Measurements from ENCODE around the gene RPL23. TPM values are rescaled to one million over a fixed set of nuclear protein-coding genes. Genes with fewer than 3 reads are reported as not detected.

Gene RPL23
- polyA plus RNA-seq, 1 experiment, result 1,440 TPM

DNA sequence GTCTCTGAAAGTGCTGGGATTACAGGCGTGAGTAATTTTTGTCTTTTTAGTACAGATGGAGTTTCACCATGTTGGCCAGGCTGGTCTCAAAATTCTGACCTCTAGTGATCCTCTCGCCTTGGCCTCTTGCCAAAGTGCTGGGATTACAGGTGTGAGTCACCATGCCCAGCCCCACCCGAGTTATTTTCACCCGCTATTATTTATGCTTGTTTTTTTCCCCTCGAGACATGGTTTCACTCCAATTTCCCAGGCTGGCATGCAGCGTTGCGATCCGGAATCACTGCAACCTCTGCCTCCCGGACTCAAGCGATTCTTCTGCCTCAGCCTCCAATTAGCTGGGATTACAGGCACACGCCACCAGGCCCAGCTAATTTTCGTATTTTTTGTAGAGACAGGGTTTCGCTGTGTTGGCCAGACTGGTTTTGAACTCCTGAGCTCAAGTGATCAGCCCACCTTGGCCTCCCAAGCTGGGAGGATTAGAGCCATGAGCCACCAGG lies 9.2 kb downstream of the RPL23 start:
- Histone ChIP-seq H3K4me3 (ENCODE audit: low read depth, low read length) (no peak overlapping the region), H3K27me3 (ENCODE audit: control insufficient read depth, insufficient read depth, low read length) (no peaks in the 10 kb centered on the region), H3K36me3 (ENCODE audit: control insufficient read depth, insufficient read depth, low read length) (peaks cover 4% of the 10 kb centered on the region)
- POLR2A ChIA-PET, result interaction anchor here (0.6 kb wide), 1 partner anchor 320 kb away, joined by 3 read pairs; no protein-coding TSS in a partner anchor
- no peak for DNase-seq (ENCODE audit: low read depth)
- TF ChIP-seq, protein P1, sequence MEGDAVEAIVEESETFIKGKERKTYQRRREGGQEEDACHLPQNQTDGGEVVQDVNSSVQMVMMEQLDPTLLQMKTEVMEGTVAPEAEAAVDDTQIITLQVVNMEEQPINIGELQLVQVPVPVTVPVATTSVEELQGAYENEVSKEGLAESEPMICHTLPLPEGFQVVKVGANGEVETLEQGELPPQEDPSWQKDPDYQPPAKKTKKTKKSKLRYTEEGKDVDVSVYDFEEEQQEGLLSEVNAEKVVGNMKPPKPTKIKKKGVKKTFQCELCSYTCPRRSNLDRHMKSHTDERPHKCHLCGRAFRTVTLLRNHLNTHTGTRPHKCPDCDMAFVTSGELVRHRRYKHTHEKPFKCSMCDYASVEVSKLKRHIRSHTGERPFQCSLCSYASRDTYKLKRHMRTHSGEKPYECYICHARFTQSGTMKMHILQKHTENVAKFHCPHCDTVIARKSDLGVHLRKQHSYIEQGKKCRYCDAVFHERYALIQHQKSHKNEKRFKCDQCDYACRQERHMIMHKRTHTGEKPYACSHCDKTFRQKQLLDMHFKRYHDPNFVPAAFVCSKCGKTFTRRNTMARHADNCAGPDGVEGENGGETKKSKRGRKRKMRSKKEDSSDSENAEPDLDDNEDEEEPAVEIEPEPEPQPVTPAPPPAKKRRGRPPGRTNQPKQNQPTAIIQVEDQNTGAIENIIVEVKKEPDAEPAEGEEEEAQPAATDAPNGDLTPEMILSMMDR (IDR thresholded peaks at IDR 0.05; ENCODE audit: insufficient read depth, low read depth, low read length), result no peak
- CTCF ChIA-PET, result no interaction called here

DNA sequence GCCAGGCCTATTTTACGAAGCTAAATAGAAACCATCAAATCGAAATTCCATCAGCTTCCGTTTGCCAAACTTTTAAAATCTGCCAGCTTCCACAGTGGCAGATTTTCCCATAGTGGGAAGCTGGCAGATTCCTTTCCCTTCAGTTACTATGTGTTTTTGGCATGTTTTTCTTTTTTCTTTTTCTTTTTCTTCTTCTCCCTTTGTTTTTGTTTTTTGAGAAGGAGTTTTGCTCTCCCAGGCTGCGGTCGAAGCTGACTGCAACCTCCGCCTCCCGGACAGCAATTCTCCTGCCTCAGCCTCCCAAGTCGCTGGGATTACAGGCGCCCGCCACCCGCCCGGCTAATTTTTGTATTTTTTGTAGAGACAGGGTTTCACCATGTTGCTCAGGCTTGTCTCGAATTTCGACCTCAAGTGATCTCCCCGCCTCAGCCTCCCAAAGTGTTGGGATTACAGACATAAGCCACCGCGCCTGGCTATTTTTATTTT lies 27.7 kb downstream of the RPL23 start:
- TF ChIP-seq, protein P1 (IDR thresholded peaks at IDR 0.05; ENCODE audit: insufficient read depth, low read depth, low read length), result no peak
- POLR2A ChIA-PET, result no interaction called here
- H3K4me3 ChIP-seq (ENCODE audit: low read depth, low read length), result peak overlapping the region; percentile 71
- DNase-seq (ENCODE audit: low read depth), result no peak
- CTCF ChIA-PET, result no interaction called here
- H3K36me3 ChIP-seq (ENCODE audit: control insufficient read depth, insufficient read depth, low read length), result peaks cover 3% of the 10 kb centered on the region
- H3K27me3 ChIP-seq (ENCODE audit: control insufficient read depth, insufficient read depth, low read length), result no peaks in the 10 kb centered on the region

DNA sequence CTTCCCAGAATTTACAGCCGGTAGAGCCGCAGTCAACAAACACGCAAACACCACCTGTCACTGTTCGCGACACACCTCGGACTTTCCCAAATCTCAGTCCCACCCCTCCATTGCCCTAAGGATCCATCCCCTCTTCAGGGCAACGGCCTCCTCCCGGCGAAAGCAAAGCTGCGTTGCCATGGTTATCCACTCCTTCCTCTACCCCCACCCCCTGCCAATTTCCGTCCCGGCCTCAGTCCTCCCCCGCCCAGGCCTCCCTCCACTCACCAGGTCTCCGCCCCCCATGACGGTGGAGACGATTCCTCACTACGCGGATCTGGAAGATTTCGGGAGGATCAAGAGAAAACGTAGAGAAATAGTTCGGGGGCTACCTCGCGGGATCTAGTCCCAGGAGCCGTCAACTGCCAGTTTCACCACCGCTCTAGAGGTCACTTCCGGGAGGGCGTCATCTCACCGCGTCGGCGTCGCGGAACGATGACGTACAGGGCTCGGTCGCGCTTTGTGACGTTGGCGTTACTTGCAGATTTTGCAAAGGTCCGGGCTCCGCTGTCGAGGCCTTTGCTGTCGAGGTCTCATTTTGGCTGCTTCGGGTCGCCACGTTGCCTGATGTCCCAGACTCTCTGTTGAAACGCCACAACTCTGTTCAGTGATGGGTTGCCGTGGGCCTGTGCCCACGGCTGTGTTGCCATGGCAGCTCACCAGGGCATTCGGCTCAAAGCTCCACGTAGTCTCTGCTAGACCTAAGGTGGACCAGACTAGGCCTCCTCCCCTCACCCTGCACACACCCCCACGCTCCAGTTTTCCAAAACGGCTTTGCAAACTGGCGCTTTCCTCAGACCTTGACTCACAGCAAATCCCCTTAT lies 28.4 kb downstream of the RPL23 start, which contains the start of gene CWC25:
CWC25 (minus strand) TSS at position 423 of the 863 bp plus-strand sequence; CDS start at position 285, 138 bp downstream.
- DNase-seq (ENCODE audit: low read depth), result peak; percentile 81
- no peaks in the 10 kb centered on the region for H3K27me3 ChIP-seq (ENCODE audit: control insufficient read depth, insufficient read depth, low read length)
- H3K4me3 ChIP-seq (ENCODE audit: low read depth, low read length), result peak within 1 kb of the TSS; percentile 71
- ChIA-PET POLR2A (interaction anchor here (0.5 kb wide), 1 partner anchor 238 kb away, joined by 3 read pairs; no protein-coding TSS in a partner anchor), CTCF (no interaction called here)
- TF ChIP-seq, protein P1 (IDR thresholded peaks at IDR 0.05; ENCODE audit: insufficient read depth, low read depth, low read length), result no peak
- H3K36me3 ChIP-seq (ENCODE audit: control insufficient read depth, insufficient read depth, low read length), result peaks cover 8% of the 10 kb centered on the region

DNA sequence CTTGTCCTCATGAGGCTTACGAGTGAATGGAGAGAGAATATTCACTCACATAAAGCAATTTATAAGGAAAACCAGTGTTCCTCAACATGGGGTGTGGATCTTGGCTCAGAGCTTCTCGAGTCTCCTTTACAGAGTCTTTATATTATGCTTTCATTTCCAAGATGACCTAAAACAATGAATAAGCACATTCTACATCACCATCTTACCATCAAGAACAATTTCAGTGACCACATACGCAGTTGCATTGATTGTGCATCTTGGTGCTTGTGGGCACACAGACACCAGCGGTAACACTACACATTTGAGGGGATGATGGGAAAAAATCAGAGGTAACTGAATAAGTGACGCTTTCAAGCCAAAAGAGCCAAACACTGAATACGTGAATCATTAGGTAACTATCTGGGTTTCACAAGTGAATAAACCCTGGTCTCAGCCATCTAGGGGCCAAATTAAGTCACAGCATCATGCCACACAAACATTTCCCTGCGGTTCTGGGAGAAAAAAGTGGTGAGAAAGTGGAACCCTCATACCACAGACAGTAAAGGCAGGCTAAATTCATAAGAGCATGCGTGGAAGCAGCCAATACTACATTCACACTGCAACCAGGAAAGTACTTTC lies 37.8 kb downstream of the RPL23 start:
- TF ChIP-seq, protein P1 (IDR thresholded peaks at IDR 0.05; ENCODE audit: insufficient read depth, low read depth, low read length), result peak; percentile 55
- DNase-seq (ENCODE audit: low read depth), result no peak
- Histone ChIP-seq H3K4me3 (ENCODE audit: low read depth, low read length) (no peak overlapping the region), H3K27me3 (ENCODE audit: control insufficient read depth, insufficient read depth, low read length) (no peaks in the 10 kb centered on the region), H3K36me3 (ENCODE audit: control insufficient read depth, insufficient read depth, low read length) (peaks cover 8% of the 10 kb centered on the region)
- CTCF ChIA-PET, result interaction anchor here (1.9 kb wide), 1 partner anchor 11 kb away, joined by 4 read pairs; no protein-coding TSS in a partner anchor
- POLR2A ChIA-PET, result no interaction called here

DNA sequence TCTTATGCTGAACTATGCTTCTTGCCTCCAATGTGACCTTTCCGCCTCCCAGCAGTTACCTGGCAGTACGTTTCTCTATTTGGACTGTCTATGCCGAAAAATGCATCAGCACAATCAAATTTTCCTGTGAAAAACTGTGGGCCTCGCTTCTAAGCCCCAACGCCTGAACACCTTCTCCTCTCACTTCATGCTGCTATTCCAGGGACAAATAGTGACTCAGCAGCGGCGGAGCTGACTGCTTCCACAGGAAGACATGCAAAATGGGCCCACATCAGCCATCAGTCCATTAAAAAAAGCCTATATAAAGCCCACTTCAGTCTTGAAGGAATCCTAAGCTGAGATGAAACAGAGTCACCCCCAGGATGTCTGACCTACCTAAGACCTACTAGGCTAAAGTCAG lies 43.7 kb downstream of the RPL23 start:
- ChIA-PET POLR2A (no interaction called here), CTCF (interaction anchor here (1.8 kb wide), 1 partner anchor 14 kb away, joined by 4 read pairs; no protein-coding TSS in a partner anchor)
- DNase-seq (ENCODE audit: low read depth), result no peak
- Histone ChIP-seq H3K4me3 (ENCODE audit: low read depth, low read length) (no peak overlapping the region), H3K36me3 (ENCODE audit: control insufficient read depth, insufficient read depth, low read length) (peaks cover 27% of the 10 kb centered on the region), H3K27me3 (ENCODE audit: control insufficient read depth, insufficient read depth, low read length) (no peaks in the 10 kb centered on the region)
- TF ChIP-seq, protein P1 (IDR thresholded peaks at IDR 0.05; ENCODE audit: insufficient read depth, low read depth, low read length), result no peak
